ENCODE measurements around the gene IL4I1. TPM values are rescaled to one million over a fixed set of nuclear protein-coding genes. Genes with fewer than 3 reads are reported as not detected.

IL4I1 gene
- total and polyA plus RNA-seq, 2 of the 8 experiments (the other 6 are each of a cell fraction or from before 2014, with no cell fraction given) = 0.41 to 0.76 TPM

DNA sequence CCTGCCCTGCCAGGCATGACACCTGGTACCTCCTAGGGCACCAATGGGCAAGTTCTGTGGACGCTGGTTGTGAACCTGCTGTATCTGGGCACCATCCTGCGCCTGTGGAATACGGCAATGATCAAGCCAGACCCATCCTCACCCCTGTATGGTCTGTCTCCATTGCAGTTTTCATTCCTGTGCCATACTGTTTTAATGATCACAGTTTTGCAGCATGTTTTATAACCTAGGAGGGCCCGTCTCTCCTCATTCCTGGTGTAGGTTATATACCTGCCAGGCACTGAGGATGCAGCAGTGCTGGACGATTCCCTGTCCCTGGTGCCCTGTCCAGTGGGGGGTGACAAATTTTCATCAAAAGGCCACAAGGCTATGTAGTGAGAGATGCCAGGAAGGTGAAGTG, 13.6 kb downstream of the IL4I1 start:
- WGBS, 2 experiments (ENCODE audit: extremely low coverage in 1 of 2, insufficient coverage in 1 of 2, insufficient read length in 1 of 2, insufficient replicate concordance in 2 of 2, low coverage in 1 of 2, low lambda C conversion rate in 2 of 2, missing lambda C conversion rate in 1 of 2) = 96% methylated on average over 5 of the region's 5 CpGs; no CpG with 5 or more reads in 1 of the 2 experiments
- H3K27me3 ChIP-seq (replicated peaks in 1 of 4; ENCODE audit: control insufficient read depth in 3 of 4, extremely low read depth in 1 of 4, insufficient read depth in 3 of 4, low read length in 3 of 4) = no peaks in the 10 kb centered on the region
- H3K23me2 ChIP-seq (ENCODE audit: low read depth, low read length) = peaks cover 5% of the 10 kb centered on the region
- CTCF ChIA-PET (ENCODE audit: partially characterized antibody) = interaction anchor here (1.2 kb wide), 1 partner anchor 18 kb away, joined by 3 read pairs; no protein-coding TSS in a partner anchor
- H3K4me3 ChIP-seq (ENCODE audit: extremely low read depth in 1 of 4, insufficient read depth in 2 of 4, low read depth in 3 of 4, low read length in 4 of 4) = no peak overlapping the region
- H3K9me3 ChIP-seq (ENCODE audit: insufficient read depth in 2 of 2, low read depth in 1 of 2, low read length in 1 of 2) = no peaks in the 10 kb centered on the region
- no peak overlapping the region for H3K4me2 ChIP-seq (ENCODE audit: insufficient read depth in 1 of 2, low read depth in 2 of 2, low read length in 2 of 2)
- no peak overlapping the region for H2BK120ac ChIP-seq (replicated peaks; ENCODE audit: low read depth, low read length)
- DNase-seq (ENCODE audit: low read depth in 1 of 2, low spot score in 2 of 2) = no peak
- H3K36me3 ChIP-seq (ENCODE audit: control insufficient read depth in 2 of 4, insufficient read depth in 4 of 4, low read length in 3 of 4) = peaks cover 24 to 56% (median 49%) of the 10 kb centered on the region in 4 experiments
- POLR2A ChIA-PET (ENCODE audit: partially characterized antibody) = interaction anchor here (0.8 to 1.7 kb wide), 2 partner anchors 14 to 45 kb away, joined by 3 to 5 read pairs; no protein-coding TSS in a partner anchor
- no peak overlapping the region for H2BK20ac ChIP-seq (ENCODE audit: low read length)
- H3K18ac ChIP-seq (ENCODE audit: extremely low read depth, low read length) = no peak overlapping the region
- no peak overlapping the region for H3K9ac ChIP-seq (replicated peaks in 1 of 4; ENCODE audit: extremely low read depth in 1 of 4, low read depth in 3 of 4, low read length in 3 of 4)
- H3K4ac ChIP-seq (replicated peaks; ENCODE audit: insufficient read length, low read depth, low read length) = no peak overlapping the region
- H3K56ac ChIP-seq (replicated peaks; ENCODE audit: insufficient read length, low read depth, low read length) = no peak overlapping the region
- H3K14ac ChIP-seq (ENCODE audit: insufficient read length) = no peak overlapping the region
- peaks cover 0 to 7% (median 4%) of the 10 kb centered on the region in 4 experiments; a peak in 6 of 7 replicates for H3K4me1 ChIP-seq (replicated peaks in 1 of 4; ENCODE audit: control insufficient read depth in 3 of 4, insufficient read depth in 4 of 4, low read length in 3 of 4)
- FAIRE-seq = no peak
- no peak overlapping the region for H2BK12ac ChIP-seq (ENCODE audit: low read depth, low read length)
- no peak overlapping the region for H2BK5ac ChIP-seq (ENCODE audit: low read depth, low read length)
- no peak overlapping the region for H4K91ac ChIP-seq (replicated peaks; ENCODE audit: insufficient read length, low read length)
- H4K5ac ChIP-seq (ENCODE audit: insufficient read length, low read depth, low read length) = no peak overlapping the region
- H3K27ac ChIP-seq (ENCODE audit: low read depth, low read length) = no peak overlapping the region
- peaks cover 9% of the 10 kb centered on the region; the same call in 1 of the 2 replicates for H3K79me1 ChIP-seq (ENCODE audit: low read depth, low read length)
- peaks cover 10 to 21% of the 10 kb centered on the region in 2 experiments for H4K20me1 ChIP-seq (replicated peaks in 1 of 2; ENCODE audit: control insufficient read depth in 1 of 2, insufficient read depth in 2 of 2, low read length in 2 of 2)
- TF ChIP-seq GTF2F1 (IDR thresholded peaks at IDR 0.05; ENCODE audit: borderline replicate concordance, low read depth, low read length) (no peak), RAD21 (IDR thresholded peaks at IDR 0.05 in 1 of 2, conservative IDR thresholded peaks at IDR 0.05 in 1 of 2; ENCODE audit: low read depth in 2 of 2, low read length in 2 of 2) (no peak), TAF7 (optimal IDR thresholded peaks at IDR 0.05; ENCODE audit: borderline replicate concordance, low read depth, low read length) (no peak), CHD2 (IDR thresholded peaks at IDR 0.05; ENCODE audit: low read length) (no peak), SIRT6 (IDR thresholded peaks at IDR 0.05; ENCODE audit: low read length) (no peak), SUZ12 (IDR thresholded peaks at IDR 0.05; ENCODE audit: low read length) (no peak)
- TF ChIP-seq, protein P1, sequence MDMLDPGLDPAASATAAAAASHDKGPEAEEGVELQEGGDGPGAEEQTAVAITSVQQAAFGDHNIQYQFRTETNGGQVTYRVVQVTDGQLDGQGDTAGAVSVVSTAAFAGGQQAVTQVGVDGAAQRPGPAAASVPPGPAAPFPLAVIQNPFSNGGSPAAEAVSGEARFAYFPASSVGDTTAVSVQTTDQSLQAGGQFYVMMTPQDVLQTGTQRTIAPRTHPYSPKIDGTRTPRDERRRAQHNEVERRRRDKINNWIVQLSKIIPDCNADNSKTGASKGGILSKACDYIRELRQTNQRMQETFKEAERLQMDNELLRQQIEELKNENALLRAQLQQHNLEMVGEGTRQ (IDR thresholded peaks at IDR 0.05; ENCODE audit: low read length) = no peak
- TF ChIP-seq, protein P2, sequence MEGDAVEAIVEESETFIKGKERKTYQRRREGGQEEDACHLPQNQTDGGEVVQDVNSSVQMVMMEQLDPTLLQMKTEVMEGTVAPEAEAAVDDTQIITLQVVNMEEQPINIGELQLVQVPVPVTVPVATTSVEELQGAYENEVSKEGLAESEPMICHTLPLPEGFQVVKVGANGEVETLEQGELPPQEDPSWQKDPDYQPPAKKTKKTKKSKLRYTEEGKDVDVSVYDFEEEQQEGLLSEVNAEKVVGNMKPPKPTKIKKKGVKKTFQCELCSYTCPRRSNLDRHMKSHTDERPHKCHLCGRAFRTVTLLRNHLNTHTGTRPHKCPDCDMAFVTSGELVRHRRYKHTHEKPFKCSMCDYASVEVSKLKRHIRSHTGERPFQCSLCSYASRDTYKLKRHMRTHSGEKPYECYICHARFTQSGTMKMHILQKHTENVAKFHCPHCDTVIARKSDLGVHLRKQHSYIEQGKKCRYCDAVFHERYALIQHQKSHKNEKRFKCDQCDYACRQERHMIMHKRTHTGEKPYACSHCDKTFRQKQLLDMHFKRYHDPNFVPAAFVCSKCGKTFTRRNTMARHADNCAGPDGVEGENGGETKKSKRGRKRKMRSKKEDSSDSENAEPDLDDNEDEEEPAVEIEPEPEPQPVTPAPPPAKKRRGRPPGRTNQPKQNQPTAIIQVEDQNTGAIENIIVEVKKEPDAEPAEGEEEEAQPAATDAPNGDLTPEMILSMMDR (IDR thresholded peaks at IDR 0.05; ENCODE audit: control extremely low read depth in 1 of 3, insufficient read depth in 1 of 3, low read depth in 1 of 3, low read length in 3 of 3) = no peak
- H2AK5ac ChIP-seq (ENCODE audit: low read depth, low read length) = no peak overlapping the region
- H3K79me2 ChIP-seq (ENCODE audit: control insufficient read depth in 1 of 2, insufficient read depth in 2 of 2, low read length in 2 of 2) = peaks cover 0 to 12% of the 10 kb centered on the region in 2 experiments; a peak in 2 of 4 replicates
- H4K8ac ChIP-seq (ENCODE audit: extremely low read depth, insufficient read depth, low read length) = no peak overlapping the region
- no peak overlapping the region for H2AFZ ChIP-seq (ENCODE audit: low read length)
- no peak overlapping the region for H3K23ac ChIP-seq (ENCODE audit: insufficient read length)
- H2BK15ac ChIP-seq (ENCODE audit: low read length) = no peak overlapping the region

Data from H1 (cell line).